HG02870 (cell line): ENCODE results near the gene KIF6.

Source experiments
- ATAC-seq: cut with Tn5 transposase; IDR thresholded peaks from one replicate; pipeline ENCODE4 v1.9.1; 2021; ENCODE audit warnings: mild to moderate bottlenecking, moderate library complexity; ENCODE audit not compliant: unreplicated experiment

KIF6 gene

GRCh38 chr6:39599973-39600372 is 125.2 kb downstream of the KIF6 start:
- no peak for ATAC-seq

DNA sequence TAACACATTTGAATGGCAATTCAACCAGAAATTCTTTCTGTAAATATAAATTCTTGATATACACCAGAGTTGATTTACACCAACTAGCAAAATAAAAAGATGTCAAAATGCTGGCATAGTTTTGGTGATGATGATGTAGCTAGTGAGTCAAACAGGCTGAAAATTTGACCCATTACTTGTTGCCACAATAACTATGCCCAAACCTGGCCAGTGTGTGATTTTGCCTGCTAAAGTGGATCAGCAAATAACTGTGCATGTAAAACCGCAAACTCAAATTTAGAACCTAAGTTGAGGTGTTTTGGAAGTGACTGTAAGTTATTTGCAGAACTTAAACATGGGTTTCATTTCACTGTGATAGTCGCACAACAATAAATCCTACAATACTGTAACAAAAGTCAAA is 125.9 kb downstream of the KIF6 start:
- no peak for ATAC-seq

GRCh38 chr6:39594285-39594684 is 130.9 kb downstream of the KIF6 start:
- ATAC-seq = no peak

GRCh38 chr6:39593646-39594045 is 131.6 kb downstream of the KIF6 start:
- no peak for ATAC-seq

GRCh38 chr6:39590871-39591393 is 134.3 kb downstream of the KIF6 start:
- ATAC-seq = no peak

- ATAC-seq = no peak
Observed at GRCh38 chr6:39587080-39587479, 138.1 kb downstream of the KIF6 start.

GRCh38 chr6:39585641-39586040 is 139.6 kb downstream of the KIF6 start:
- ATAC-seq = no peak

- no peak for ATAC-seq
Observed at GRCh38 chr6:39577446-39578165, 147.6 kb downstream of the KIF6 start.

- no peak for ATAC-seq
Observed at GRCh38 chr6:39576556-39577303, 148.5 kb downstream of the KIF6 start.

- no peak for ATAC-seq
Observed at GRCh38 chr6:39574991-39575390, 150.2 kb downstream of the KIF6 start.

DNA sequence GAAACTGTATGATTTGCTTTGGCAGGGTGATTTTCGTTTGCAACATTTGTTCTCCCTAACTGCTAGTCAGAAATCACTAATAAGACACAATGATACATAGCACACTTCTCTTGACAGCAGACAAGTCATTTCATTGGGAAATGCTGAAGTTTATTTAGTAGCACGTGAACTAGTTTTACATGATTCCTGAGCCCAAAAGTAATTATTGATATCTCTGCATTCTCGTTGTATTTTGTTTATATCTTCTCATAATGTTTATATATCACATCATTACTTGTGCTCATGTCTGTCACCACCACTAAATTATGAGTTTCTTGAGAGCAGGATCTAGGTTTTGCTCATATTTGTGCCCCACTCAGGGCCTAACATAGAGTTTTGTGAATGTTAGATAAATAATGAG is 151.7 kb downstream of the KIF6 start:
- no peak for ATAC-seq

DNA sequence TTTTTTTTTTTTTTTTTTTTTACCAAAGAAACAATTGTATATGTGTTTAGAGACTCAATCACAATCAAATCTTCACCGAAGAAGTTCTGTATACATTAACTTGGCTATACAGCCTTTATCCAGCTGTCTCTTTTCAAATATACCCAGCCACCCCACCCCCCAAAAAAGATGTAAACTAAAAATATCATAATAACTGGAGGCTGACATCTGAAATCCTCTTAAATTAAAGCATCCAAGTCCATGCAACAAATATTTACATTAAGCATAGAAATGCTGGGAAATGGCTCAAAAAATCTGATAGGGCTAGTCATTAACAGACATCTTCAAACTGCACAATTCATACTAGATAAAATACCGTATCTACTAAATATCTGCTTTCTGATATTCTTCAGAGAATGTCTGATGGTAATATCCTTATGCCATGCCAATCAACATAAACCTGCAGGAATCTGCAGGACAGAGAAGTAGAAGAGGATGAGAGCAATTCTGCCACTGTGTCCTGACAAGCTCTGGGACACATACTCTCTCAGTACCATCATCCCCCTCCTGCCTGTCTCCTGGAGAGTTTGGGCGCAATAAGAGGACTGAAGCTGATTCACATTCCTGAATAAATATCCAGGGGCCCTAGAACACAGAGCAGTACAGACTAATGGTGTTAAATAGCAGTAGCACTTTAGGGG is 152.4 kb downstream of the KIF6 start:
- no peak for ATAC-seq

DNA sequence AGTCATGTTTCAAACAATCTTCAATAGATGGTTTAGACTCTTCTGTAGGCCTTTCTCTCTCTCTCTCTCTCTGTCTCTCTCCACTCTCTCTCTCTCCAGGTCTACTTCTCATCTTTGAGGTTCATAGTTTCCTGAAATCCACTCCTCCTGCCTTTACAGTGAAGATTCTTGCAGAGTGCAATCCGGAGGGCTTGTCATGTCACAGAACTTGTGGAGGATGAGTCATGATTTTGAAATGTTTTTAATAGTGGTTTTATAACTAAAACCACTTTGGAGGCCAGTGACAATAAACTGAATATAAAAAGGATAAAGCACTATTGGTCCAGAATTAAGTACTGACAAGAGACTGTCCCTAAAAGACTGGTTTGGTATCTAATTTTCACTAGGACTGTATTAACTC is 156.3 kb downstream of the KIF6 start:
- no peak for ATAC-seq

DNA sequence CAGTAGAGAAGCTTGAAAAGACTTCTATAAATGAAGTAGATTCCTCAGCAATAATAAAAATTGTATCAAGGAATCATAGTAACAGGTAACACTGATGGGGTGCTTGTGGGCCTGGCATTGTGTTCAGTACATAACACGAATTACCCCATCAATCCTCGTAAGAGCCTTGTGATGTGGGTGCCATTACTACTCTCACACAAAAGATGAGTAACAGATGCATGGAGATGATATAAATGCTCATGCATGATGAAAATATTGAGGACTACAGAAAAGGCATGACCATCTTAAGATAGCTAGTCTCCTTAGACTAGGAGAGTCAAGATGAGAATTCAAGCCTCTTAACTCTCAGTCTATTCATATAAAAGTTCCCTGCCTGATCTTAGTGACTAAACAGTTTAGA is 158.1 kb downstream of the KIF6 start:
- ATAC-seq = no peak

- ATAC-seq = no peak
Observed at GRCh38 chr6:39566456-39566855, 158.8 kb downstream of the KIF6 start.

GRCh38 chr6:39565956-39566355 is 159.3 kb downstream of the KIF6 start:
- ATAC-seq = no peak

- ATAC-seq = no peak
Observed at GRCh38 chr6:39563566-39564311, 161.5 kb downstream of the KIF6 start.

DNA sequence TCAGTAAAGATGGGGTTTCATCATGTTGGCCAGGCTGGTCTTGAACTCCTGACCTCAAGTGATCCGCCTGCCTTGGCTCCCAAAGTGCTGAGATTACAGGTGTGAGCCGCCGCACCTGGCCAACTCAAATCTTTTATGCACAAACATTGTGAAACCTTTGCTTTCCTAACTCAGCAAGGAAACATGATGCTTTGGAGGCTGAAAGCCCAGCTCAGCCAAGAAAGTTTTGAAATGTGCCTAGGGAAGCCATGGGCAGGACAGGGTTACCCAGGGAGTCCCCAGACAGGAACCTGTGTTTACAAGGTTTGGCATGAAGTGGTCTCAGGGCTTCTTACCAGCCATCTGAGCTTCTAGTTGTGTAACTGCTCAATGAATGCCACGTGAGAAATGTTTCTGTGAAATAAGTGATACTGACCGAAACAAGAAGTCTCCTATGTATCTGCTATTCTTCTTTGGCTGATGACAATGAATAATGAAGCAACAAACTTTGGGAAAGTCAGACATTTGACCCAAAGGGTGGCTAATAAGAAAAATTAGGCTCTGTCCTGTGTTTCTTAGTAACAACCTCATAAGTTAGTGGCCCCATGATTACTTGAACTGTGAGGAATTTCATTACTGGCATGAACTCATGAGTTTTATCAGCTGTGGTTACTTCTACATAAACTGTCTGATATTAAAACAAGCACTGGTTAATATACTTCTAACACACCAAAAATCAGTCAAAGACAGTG is 163.5 kb downstream of the KIF6 start:
- ATAC-seq = no peak

DNA sequence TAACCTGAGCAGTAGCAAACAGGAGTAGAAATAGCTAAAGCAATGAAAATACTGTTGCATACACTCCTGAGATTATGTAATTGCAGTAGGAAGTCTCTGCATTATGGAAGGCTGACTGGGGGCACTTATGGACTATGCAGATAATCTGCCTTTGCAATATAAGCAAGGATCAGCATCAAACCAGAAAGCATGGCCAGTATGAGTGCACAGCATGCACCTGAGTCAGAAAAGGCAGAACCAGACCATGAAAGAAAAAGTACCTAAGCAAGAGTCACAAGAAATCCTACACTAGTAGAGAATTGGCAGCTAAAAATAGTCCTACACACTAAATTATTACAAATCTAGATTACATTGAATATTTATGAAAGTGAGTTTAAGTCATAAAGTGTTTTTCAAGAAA is 164.3 kb downstream of the KIF6 start:
- no peak for ATAC-seq

GRCh38 chr6:39558591-39559190 is 166.5 kb downstream of the KIF6 start:
- no peak for ATAC-seq
